NCI-H1694 (cell line): Measurements from ENCODE around the gene EPN3.

Source experiments
- DNase-seq: peaks from one replicate; lab custom pipeline; 2025; lab: John Stamatoyannopoulos, UW

The EPN3 gene

GRCh38 chr17:50532452-50533024 lies at the start of gene EPN3:
Gene EPN3, plus strand, starts transcription at chr17:50532735. Its CDS starts 3,822 bp downstream, at chr17:50536557.
- no peak for DNase-seq

GRCh38 chr17:50483266-50483665 lies 49.3 kb upstream of the EPN3 start:
- no peak for DNase-seq

GRCh38 chr17:50484386-50485155 lies 48.0 kb upstream of the EPN3 start:
- DNase-seq: no peak

- no peak for DNase-seq
These were observed 45.1 kb upstream of the EPN3 start for GRCh38 chr17:50487213-50488096.

DNA sequence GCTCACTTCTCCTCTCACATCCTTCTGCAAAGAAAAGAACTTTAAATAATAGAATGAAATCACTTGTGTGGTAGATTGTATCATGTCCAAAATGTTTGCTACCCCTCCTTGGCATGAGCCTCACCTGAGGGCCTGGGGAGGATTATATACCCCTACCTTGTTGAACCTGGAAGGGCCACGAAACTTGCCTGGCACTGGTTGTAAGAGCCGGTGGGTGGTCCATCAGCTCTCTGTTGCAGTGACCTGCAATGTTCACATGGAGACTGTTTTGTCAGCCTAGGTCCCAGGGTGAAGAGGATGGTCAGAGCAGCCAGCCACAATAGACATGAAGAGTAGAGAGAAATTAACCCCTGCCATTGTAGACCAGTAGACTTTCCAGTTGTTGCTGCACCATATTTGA lies 43.7 kb upstream of the EPN3 start:
- DNase-seq: no peak

GRCh38 chr17:50491505-50491904 lies 41.0 kb upstream of the EPN3 start:
- no peak for DNase-seq

- DNase-seq: no peak
These were observed 40.3 kb upstream of the EPN3 start for GRCh38 chr17:50492214-50492613.

DNA sequence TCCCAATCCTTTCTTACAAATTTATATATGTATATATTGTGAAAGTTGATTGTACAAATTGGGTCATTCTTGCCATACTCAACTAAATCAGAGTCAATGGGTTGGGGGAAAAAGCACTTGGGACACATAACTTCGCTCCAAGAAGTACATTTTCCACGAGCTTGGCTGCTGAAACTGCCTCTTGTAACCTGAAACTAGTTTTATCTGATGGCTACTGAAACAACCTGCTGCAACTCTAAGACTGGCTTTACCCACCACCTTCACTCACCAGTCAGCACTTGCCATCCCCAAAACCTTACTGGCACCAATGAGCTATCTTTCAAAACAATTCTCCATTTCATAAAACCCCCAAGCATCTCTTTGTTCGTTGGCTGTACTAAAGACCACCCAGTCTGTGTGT lies 38.8 kb upstream of the EPN3 start:
- DNase-seq: no peak

DNA sequence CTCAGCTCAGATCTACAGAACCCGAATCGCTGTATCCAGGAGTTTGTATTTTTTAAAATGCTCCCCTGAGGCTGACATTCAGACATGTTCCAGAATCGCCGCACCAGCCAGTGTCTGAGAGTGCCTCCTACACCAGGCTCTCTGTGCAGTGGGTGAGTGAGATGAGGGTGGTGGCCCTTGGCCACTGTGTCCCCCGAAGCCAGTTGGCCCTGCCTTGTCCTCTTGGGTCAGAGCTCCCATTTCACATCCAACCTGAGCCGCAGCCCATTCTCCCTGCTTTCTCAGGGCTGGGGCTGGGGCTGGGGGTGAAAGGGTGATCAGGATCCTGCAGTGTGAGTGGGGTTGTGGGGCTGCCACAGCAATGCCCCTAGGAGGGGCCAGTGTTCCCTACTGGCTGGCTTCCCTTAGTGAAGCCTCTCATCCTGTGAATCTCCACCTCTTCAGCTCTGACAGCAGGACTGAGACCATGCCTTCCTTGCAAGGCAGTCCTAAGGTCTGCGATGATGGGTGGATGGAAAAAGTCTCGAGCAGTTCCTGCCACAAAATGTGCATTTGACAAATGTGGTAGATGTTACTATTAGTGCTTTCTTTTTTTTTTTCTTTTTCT lies 37.2 kb upstream of the EPN3 start:
- no peak for DNase-seq

GRCh38 chr17:50495918-50496317 lies 36.6 kb upstream of the EPN3 start:
- DNase-seq: no peak

- no peak for DNase-seq
These were observed 34.3 kb upstream of the EPN3 start for GRCh38 chr17:50498021-50498874.

GRCh38 chr17:50499270-50499669 lies 33.3 kb upstream of the EPN3 start:
- no peak for DNase-seq

GRCh38 chr17:50499721-50500120 lies 32.8 kb upstream of the EPN3 start:
- no peak for DNase-seq

GRCh38 chr17:50501054-50501453 lies 31.5 kb upstream of the EPN3 start:
- peak; percentile 43 for DNase-seq

DNA sequence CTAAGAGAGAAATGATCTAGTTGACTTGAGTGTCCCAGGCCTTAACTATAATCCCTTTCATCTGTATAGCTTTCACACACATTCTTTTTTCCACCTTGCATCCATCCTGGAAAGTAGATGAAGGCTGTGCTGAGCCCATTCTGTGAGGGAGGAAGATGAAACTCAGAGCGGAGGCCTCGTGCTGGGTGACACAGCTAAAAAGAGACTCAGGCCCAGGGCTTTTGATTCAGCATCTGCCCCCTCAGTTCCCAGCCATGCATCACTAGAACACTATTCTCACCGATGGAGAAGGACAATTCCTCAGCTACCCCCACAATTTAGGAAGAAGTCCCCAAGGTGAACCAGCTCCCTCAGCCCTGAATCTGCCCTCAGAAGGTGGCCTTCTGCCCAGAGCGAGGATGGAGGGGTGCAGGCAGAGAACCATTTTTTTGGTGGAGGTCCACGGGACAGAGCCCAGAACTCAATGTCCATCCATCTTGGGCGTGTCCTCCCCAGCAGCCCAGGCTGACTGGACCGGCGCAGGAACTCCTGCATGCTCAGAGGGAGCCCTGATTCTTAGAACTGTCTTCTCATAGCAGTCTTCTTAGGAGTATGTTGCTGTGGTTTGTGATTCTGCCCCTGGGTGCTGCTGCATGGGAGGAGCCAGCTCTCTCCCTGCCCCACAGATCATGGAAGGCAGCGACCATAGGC lies 30.1 kb upstream of the EPN3 start:
- no peak for DNase-seq

DNA sequence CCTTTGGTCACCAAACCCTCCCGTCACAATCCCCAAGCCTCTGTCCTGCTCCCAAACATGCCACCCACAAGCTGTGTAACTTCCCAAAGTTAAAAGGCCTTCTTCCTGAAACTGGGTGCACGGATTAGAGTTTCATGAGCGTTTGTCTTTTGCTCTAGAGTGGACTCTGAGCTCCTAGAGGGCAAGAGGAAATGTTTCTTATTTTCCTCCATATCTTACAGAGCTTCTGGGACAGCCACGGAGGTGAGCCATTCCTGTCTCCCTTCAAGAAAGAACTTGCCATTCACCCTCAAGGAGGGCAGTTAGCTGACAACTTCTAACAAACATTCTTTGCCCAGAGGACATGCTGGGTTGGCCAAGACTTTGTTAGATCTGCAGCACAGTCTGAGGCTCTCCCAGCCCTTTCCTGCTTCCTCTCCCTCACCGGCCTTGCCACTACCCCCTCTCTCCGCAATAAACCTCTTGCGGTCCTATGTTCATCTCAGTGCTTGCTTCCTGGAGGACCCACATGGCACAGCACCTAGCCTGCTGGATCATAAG lies 26.9 kb upstream of the EPN3 start:
- DNase-seq: no peak

GRCh38 chr17:50506298-50506697 lies 26.2 kb upstream of the EPN3 start:
- no peak for DNase-seq

DNA sequence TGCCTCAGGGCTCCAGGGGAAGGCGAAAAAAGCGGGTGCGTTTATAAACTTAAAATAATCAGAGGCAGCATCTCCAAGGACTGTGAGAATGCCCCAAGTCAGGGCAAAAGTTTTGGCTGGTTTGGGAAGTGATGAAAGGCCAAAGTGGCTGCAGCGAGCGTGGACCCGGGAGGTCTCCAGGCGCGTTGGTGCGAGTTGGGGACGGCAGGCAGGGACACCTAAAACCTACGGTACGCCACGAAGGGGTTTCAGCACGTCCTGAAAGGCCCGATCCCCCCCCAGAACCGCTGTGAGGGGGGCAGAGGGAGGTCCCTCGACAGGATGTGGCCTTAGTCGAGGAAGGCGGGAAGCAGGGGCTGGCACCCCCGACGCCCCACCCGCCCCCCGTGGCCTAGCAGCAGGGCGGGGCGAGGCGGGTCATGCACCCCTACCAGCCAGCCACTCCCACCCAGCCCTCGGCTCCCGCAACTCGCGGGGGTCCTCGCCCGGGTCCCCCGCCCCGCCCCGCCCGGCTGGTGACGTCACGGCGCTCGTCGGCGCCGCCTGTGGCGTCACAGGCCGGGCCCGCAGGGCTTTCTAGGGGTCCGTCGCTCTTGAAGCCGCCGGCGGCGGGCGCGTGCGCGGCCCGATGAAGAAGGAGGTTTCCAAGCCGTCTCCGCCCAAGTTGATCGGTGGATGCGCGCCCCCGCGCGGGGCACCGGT lies 24.5 kb upstream of the EPN3 start, which contains the start of gene MYCBPAP:
Gene MYCBPAP, plus strand, starts transcription at position 569 of the 702 bp plus-strand sequence. CDS start 236 bp downstream, outside the sequence.
- DNase-seq: no peak

DNA sequence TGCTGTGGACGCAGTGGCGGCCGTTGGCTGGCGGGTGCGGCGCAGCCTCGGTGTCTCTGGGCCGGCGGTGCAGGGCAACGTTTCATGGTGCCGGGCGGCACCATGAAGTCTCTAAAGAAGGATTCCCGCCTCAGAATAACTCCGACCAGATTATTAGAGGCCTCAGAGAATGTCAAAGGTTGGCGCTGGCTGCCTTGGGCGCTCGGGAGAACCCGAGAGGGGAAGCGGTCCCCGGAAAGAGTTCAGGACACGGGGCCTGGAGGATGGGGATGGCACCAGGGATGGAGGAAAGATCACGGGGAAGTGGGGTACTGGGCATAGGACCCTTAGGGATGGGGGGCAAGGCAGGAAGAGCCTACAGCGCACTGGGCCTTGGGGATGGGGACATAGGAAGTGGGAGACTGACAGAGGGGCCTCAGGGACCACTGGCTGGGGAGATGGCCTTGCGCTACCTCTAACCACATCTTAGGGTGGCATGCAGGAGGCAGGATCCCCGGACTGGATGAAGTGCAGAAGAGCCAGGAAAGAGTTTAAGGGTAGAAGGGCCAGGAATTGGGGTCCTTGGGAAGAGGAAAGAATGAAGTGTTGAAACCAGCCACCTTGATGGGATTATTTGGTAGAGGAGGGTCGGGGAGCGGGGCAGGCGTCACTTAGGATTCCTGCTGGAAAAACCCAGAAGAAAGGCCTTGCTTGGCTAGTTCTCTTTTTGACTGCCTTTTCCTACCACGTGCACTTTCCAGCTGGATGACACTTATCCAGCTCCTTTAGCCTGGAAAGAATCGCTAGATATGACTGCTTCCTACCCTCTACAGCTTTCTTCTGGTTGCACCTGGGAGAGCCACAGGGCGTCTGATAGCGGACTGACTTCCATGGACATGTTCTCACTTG lies 23.7 kb upstream of the EPN3 start:
- no peak for DNase-seq
